DOHH2 (cell line): ENCODE measurements around the gene SRSF1.

ENCODE experiments used
- H3F3A ChIP-seq: fragments of 200-600 bp; sonication (generic), shearing (Covaris generic); 2 replicates; pipeline ENCODE4 v1.6.0; 2016; ENCODE audit warnings: antibody characterized with exemption, mild to moderate bottlenecking; ENCODE audit not compliant: control insufficient read depth, insufficient read depth
- H3K27ac ChIP-seq: fragments of 200-600 bp; sonication (generic); 2 replicates; pipeline ENCODE4 v1.5.1; 2014; ENCODE audit warnings: low read depth, mild to moderate bottlenecking, low read length, moderate library complexity
- H3K27me3 ChIP-seq: fragments of 200-600 bp; sonication (generic); 2 replicates; pipeline ENCODE4 v1.6.1; 2014; ENCODE audit warnings: mild to moderate bottlenecking, low read length, mixed read lengths; ENCODE audit not compliant: control insufficient read depth
- H3K36me3 ChIP-seq: fragments of 200-600 bp; sonication (generic); 2 replicates; pipeline ENCODE4 v1.6.1; 2014; ENCODE audit warnings: mild to moderate bottlenecking, low read length, moderate library complexity, mixed read lengths; ENCODE audit not compliant: control insufficient read depth
- H3K4me1 ChIP-seq: fragments of 200-600 bp; sonication (generic); 2 replicates; pipeline ENCODE4 v1.6.1; 2014; ENCODE audit warnings: mild to moderate bottlenecking, low read length, mixed read lengths; ENCODE audit not compliant: control insufficient read depth
- H3K4me2 ChIP-seq: fragments of 200-600 bp; sonication (generic); 2 replicates; pipeline ENCODE4 v1.6.0; 2014; ENCODE audit warnings: mild to moderate bottlenecking, low read length, moderate library complexity
- H3K4me3 ChIP-seq: fragments of 200-600 bp; sonication (generic); 2 replicates; pipeline ENCODE4 v1.5.1; 2014; ENCODE audit warnings: mild to moderate bottlenecking, low read length, mixed read lengths
- H3K79me2 ChIP-seq: fragments of 200-600 bp; sonication (generic); 2 replicates; pipeline ENCODE4 v1.6.1; 2014; ENCODE audit warnings: mild to moderate bottlenecking, low read length, mixed read lengths; ENCODE audit not compliant: control insufficient read depth
- H3K9me2 ChIP-seq: fragments of 200-600 bp; sonication (generic); replicated peaks from 2 replicates; pipeline ENCODE4 v1.6.1; 2014; ENCODE audit warnings: mild to moderate bottlenecking, low read length, mixed read lengths; ENCODE audit not compliant: control insufficient read depth
- H3K9me3 ChIP-seq: fragments of 200-600 bp; sonication (generic); 2 replicates; pipeline ENCODE4 v1.6.1; 2014; ENCODE audit warnings: antibody characterized with exemption, low read length, mixed read lengths; ENCODE audit not compliant: control insufficient read depth, insufficient read depth
- H4K20me1 ChIP-seq: fragments of 200-600 bp; sonication (generic); 2 replicates; pipeline ENCODE4 v1.6.0; 2014; ENCODE audit warnings: low read depth, mild to moderate bottlenecking, antibody characterized with exemption, low read length, moderate library complexity; ENCODE audit not compliant: control insufficient read depth, insufficient read depth
- EZH2phosphoT487 ChIP-seq: fragments of 200-600 bp; sonication (generic); IDR thresholded peaks from 2 replicates; pipeline ENCODE4 v1.6.1; 2017; ENCODE audit warnings: borderline replicate concordance, mild to moderate bottlenecking, antibody characterized with exemption, low read length, moderate library complexity, mixed read lengths
- TF ChIP-seq, protein P1 (sequence below): fragments of 200-600 bp; sonication (generic); IDR thresholded peaks from one replicate; pipeline ENCODE4 v1.5.1; 2014; ENCODE audit warnings: antibody characterized with exemption, mild to moderate bottlenecking, low read depth, low read length; ENCODE audit not compliant: poor library complexity, severe bottlenecking

The SRSF1 gene, protein sequence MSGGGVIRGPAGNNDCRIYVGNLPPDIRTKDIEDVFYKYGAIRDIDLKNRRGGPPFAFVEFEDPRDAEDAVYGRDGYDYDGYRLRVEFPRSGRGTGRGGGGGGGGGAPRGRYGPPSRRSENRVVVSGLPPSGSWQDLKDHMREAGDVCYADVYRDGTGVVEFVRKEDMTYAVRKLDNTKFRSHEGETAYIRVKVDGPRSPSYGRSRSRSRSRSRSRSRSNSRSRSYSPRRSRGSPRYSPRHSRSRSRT

DNA sequence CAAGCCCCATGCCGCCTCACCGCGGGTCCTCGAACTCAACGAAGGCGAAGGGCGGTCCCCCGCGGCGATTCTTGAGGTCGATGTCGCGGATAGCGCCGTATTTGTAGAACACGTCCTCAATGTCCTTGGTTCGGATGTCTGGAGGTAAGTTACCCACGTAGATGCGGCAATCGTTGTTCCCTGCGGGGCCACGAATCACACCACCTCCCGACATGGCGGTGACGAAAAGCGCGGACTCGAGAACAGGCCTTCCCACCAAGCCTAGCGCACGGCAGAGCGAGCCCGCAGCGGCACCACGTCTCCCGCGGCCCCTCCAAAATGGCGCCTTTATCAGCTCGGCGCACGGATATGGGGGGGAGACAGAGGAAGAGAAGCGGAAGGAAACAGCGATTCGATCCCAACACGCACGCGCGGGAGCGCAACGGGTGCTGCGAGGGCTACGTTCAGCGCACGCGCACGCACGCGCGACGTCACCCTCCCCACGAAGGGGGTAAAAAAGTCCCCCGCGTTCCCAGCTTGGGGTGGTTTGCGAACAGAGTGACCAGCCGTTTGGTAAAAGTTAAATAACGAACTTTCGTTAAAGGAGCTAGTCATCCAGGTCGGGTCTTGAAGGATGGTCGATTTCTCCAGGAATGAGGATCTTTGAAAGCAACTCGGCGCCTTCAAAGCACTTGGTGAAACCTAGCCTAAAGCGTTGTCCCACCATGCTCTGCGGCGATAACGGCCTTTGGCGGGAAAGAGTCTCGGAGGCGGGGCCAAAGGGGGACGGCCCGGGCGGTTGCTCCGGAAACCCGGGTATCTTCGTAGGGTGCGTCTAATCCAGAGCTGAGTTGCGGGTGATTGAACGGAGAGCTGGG, at the start of gene SRSF1:
Gene SRSF1 (minus strand): TSS at position 323 of the 857 bp plus-strand sequence. CDS start 109 bp downstream, at position 214.
- Histone ChIP-seq H3K27me3 (peaks cover 2% of the 10 kb centered on the region; the same call in 1 of the 2 replicates), H3K79me2 (peaks cover 67% of the 10 kb centered on the region), H3K4me1 (peaks cover 48% of the 10 kb centered on the region), H3K4me2 (peak within 1 kb of the TSS; percentile 99), H4K20me1 (peaks cover 38% of the 10 kb centered on the region), H3K9me3 (no peaks in the 10 kb centered on the region), H3F3A (peaks cover 53% of the 10 kb centered on the region), H3K27ac (peak within 1 kb of the TSS; percentile 94), H3K9me2 (no peaks in the 10 kb centered on the region), H3K36me3 (peaks cover 53% of the 10 kb centered on the region), H3K4me3 (peak within 1 kb of the TSS; percentile 100)
- TF ChIP-seq, protein P1, sequence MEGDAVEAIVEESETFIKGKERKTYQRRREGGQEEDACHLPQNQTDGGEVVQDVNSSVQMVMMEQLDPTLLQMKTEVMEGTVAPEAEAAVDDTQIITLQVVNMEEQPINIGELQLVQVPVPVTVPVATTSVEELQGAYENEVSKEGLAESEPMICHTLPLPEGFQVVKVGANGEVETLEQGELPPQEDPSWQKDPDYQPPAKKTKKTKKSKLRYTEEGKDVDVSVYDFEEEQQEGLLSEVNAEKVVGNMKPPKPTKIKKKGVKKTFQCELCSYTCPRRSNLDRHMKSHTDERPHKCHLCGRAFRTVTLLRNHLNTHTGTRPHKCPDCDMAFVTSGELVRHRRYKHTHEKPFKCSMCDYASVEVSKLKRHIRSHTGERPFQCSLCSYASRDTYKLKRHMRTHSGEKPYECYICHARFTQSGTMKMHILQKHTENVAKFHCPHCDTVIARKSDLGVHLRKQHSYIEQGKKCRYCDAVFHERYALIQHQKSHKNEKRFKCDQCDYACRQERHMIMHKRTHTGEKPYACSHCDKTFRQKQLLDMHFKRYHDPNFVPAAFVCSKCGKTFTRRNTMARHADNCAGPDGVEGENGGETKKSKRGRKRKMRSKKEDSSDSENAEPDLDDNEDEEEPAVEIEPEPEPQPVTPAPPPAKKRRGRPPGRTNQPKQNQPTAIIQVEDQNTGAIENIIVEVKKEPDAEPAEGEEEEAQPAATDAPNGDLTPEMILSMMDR, result no peak
- TF ChIP-seq EZH2phosphoT487, result no peak

DNA sequence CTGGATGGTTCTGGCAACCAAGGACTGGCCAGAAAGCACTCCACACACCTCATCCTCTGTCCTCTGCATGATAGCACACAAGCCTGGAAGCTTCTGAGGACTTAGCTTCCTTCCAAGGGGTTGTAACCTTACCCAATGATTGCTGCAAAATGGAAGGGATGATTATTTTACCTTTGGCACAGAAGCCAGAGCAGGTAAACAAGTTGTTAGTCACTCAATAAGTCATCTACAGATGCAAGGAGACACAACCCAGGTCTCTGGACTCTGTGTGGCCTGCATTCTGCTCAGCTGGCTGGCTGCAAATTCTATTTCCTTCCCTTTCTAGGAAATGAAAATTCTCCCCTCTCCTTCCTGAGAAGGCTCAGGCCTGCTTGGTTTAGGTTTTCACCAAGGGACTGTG, 49.4 kb upstream of the SRSF1 start:
- Histone ChIP-seq H4K20me1 (no peaks in the 10 kb centered on the region), H3K79me2 (no peaks in the 10 kb centered on the region), H3F3A (no peaks in the 10 kb centered on the region), H3K27me3 (peaks cover 65% of the 10 kb centered on the region), H3K9me3 (no peaks in the 10 kb centered on the region), H3K4me1 (no peaks in the 10 kb centered on the region), H3K4me2 (no peak overlapping the region), H3K36me3 (no peaks in the 10 kb centered on the region), H3K27ac (no peak overlapping the region), H3K4me3 (no peak overlapping the region), H3K9me2 (no peaks in the 10 kb centered on the region)
- no peak for TF ChIP-seq EZH2phosphoT487
- TF ChIP-seq, protein P1, result no peak

DNA sequence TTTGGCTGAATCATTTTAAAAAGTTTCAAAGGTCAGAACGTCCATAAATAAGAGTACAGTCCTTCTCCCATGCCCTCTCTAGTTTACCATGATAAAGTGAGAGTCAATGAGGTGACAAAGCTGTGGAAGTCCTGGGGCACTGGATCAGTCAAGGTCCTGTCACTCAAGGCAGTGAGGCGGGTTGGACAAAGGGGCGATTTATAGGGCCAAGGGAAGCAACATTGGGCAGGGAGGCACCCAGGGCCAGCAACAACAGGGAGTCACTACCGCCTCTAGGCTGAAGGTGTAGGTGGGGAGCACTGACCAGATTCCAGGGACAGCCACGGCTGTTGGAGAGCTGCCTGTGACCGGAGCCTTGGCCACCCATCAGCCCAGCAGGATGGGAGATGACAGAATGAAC, 47.6 kb upstream of the SRSF1 start:
- H3K79me2 ChIP-seq, result no peaks in the 10 kb centered on the region
- no peak overlapping the region for H3K4me3 ChIP-seq
- no peak overlapping the region for H3K4me2 ChIP-seq
- H3K9me3 ChIP-seq, result no peaks in the 10 kb centered on the region
- H3K27me3 ChIP-seq, result peaks cover 71% of the 10 kb centered on the region
- no peaks in the 10 kb centered on the region for H3F3A ChIP-seq
- H3K36me3 ChIP-seq, result no peaks in the 10 kb centered on the region
- no peaks in the 10 kb centered on the region for H4K20me1 ChIP-seq
- H3K9me2 ChIP-seq, result no peaks in the 10 kb centered on the region
- H3K4me1 ChIP-seq, result no peaks in the 10 kb centered on the region
- TF ChIP-seq, protein P1, result no peak
- TF ChIP-seq EZH2phosphoT487, result no peak
- no peak overlapping the region for H3K27ac ChIP-seq
